ENCODE data around the gene ZFP1.

- no peak for TF ChIP-seq CTCF (IDR thresholded peaks at IDR 0.05)
- TF ChIP-seq ZNF138 (CRISPR knock-in tag; conservative IDR thresholded peaks at IDR 0.05): no peak
- no peak for TF ChIP-seq ESRRA (CRISPR knock-in tag; IDR thresholded peaks at IDR 0.05; ENCODE audit: borderline replicate concordance)
- TF ChIP-seq PREB (CRISPR knock-in tag; IDR thresholded peaks at IDR 0.05; ENCODE audit: borderline replicate concordance): no peak
- TF ChIP-seq USF1 (CRISPR knock-in tag; IDR thresholded peaks at IDR 0.05): no peak
- no peak for TF ChIP-seq FOXK1 (CRISPR knock-in tag; IDR thresholded peaks at IDR 0.05)
- TF ChIP-seq MAX (CRISPR knock-in tag; IDR thresholded peaks at IDR 0.05): no peak
- TF ChIP-seq CBFB (CRISPR knock-in tag; IDR thresholded peaks at IDR 0.05; ENCODE audit: low read depth): no peak
- TF ChIP-seq NR1H2 (CRISPR knock-in tag; IDR thresholded peaks at IDR 0.05): no peak
Measured at GRCh38 chr16:75193265-75193650, 44.9 kb downstream of the ZFP1 start.
